Measurements from ENCODE around the gene TXNDC9.
"Not testable (repeated sequence)": the region's sequence is repeated elsewhere in the genome, so short reads cannot be mapped to it uniquely, and the experiment has no call there.

TXNDC9 gene

DNA sequence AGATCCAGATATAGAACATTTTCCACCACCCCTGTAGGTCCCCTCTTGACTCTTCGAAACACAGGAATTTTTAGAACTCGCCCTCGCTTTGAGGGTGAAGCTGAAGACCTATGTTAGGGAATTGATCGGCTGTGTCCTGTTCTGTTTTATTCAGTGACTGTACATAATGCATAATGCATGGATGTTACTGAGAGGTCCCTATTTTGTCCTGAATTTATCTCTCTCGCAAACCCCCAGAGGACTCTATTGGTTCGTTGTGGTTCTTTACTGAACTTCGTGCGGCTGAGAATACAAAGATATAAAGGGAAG is 625 bp upstream of the TXNDC9 start:
- no peak for DNase-seq (ENCODE audit: extremely low read depth in 1 of 2, low read depth in 1 of 2)

GRCh38 chr2:99325384-99325783 is 10.7 kb downstream of the TXNDC9 start:
- no peak for DNase-seq (ENCODE audit: extremely low read depth in 1 of 2, low read depth in 1 of 2)

- not testable (repeated sequence) for DNase-seq (ENCODE audit: extremely low read depth in 1 of 2, low read depth in 1 of 2)
Measured at GRCh38 chr2:99317873-99318200, 18.3 kb downstream of the TXNDC9 start.

DNA sequence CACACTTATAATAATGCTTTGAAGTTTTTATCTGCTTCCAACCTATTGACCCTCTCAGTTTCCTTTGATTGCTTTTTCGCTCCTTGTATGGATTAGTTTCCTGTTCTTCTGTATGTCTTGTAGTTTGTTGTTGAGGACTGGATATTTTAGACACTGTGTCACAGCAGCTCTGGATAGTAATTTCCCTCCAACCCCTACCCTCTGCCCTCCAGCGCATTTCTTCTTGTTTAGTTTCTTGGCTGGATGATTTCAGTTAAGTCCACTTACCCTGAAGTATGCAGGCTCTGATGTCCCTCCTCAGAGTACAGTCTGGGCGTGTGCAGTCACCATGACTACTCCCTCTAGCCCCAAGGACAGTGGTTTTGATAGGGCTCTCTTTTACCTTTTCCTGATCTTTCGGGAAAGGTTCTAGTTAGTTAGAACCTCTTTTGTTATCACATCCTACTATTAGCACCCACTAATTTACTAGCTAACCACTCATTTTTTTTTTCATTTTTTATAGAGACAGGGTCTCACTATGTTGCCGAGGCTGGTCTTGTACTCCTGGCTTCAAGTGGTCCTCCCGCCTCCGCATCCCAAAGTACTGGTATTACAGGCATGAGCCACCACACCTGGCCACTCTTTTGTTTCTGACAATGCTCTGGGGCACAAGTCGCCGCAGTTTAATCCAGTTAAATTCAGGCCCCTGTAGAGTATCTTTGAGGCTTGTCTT is 18.8 kb downstream of the TXNDC9 start:
- no peak for DNase-seq (ENCODE audit: extremely low read depth in 1 of 2, low read depth in 1 of 2)

DNA sequence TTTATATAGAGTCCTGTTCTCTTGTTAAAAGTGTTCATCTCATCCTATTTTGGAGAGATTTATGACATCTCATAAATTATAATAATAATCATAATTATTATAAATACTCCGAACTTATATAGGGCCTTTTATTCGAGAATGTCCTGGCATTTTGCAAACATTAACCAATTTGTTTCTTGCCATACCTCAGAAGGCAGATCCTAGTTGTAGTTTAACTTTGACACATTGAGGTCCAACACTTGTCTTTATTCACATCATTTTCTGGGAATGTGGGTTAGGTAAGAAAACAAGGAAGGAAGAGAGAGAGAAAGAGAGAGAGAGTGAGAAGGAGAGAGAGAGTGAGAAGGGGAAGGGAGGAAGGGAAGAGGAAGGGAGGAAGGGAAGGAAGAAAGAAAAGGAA is 35.0 kb downstream of the TXNDC9 start, which contains the start of gene LYG1:
Gene LYG1 (minus strand): TSS at position 101 of the 400 bp plus-strand sequence. CDS start 5,527 bp downstream, outside the sequence.
- not testable (repeated sequence) for DNase-seq (ENCODE audit: extremely low read depth in 1 of 2, low read depth in 1 of 2)

GRCh38 chr2:99299580-99299979 is 36.6 kb downstream of the TXNDC9 start:
- DNase-seq (ENCODE audit: extremely low read depth in 1 of 2, low read depth in 1 of 2): no peak

GRCh38 chr2:99297994-99298393 is 38.1 kb downstream of the TXNDC9 start:
- DNase-seq (ENCODE audit: extremely low read depth in 1 of 2, low read depth in 1 of 2): no peak

DNA sequence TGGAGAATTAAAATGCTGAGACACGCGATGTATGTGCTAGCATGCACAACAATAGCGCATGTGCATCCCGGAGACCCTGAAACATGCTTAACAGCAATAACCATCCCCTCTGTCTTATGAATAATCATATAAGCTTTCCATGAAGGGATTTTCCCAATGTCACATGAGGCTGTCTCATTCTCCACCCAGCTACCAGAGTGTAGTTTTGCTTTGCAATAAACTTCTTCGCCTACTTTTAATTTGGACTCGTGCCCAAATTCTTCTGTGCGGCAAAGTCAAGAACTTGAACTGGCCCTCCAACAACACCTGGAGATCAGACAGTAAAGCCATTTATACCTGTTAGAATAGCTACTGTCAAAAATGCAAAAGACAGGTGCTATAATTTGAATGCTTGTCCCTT is 50.6 kb downstream of the TXNDC9 start:
- DNase-seq (ENCODE audit: extremely low read depth in 1 of 2, low read depth in 1 of 2): no peak

- DNase-seq (ENCODE audit: extremely low read depth in 1 of 2, low read depth in 1 of 2): no peak
Measured at GRCh38 chr2:99279969-99280695, 56.0 kb downstream of the TXNDC9 start.

DNA sequence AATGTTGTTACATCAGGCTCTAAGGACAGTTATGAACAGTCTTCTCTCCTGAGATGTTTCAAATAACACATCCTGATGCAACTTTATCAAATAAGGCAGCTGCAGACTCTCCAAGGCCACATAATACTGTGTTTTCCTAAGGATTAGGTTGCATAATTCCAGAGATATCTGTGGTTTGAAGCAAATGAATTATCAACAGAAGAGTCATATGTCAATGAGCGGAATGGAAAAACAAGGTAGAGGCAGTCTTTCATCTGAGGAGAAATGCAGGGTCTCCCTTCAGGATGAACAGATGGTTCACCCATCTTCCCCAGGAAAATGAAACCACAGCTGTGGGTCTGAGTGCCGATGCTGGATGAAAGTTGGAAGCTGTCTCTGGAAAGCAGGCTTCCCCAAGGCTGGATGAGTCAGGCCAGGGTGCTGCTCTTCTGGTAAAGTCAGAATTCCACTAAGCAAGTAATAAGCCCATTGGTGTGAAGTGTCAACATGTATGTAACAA is 57.3 kb downstream of the TXNDC9 start:
- DNase-seq (ENCODE audit: extremely low read depth in 1 of 2, low read depth in 1 of 2): no peak

DNA sequence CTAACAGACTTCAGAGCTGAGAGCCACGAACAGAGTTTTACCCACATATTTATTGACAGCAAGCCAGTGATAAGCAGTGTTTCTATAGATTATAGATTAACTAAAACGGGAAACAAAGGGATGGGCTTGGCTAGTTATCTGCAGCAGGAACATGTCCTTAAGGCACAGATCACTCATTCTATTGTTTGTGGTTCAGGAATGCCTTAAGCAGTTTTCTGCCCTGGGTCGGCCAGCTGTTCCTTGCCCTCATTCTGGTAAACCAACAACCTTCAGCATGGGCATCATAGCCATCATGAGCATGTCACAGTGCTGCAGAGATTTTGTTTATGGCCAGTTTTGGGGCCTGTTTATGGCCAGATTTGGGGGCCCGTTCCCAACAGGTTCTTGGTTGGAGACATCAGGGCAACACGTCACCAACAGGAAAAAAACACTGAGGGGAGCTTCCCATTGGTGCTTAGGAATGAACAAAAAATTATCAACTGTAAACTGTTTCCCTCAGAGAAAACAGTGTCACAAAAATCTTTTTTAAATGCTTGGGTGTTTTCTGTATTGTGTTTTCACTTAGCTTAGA is 57.9 kb downstream of the TXNDC9 start:
- not testable (repeated sequence) for DNase-seq (ENCODE audit: extremely low read depth in 1 of 2, low read depth in 1 of 2)

- DNase-seq (ENCODE audit: extremely low read depth in 1 of 2, low read depth in 1 of 2): no peak
Measured at GRCh38 chr2:99275882-99276281, 60.3 kb downstream of the TXNDC9 start.
